ENCODE data around the gene DRC7. TPM values are rescaled to one million over a fixed set of nuclear protein-coding genes. Genes with fewer than 3 reads are reported as not detected.

Gene DRC7
- total RNA-seq, 1 experiment from 2014 or later = 0.72 TPM

DNA sequence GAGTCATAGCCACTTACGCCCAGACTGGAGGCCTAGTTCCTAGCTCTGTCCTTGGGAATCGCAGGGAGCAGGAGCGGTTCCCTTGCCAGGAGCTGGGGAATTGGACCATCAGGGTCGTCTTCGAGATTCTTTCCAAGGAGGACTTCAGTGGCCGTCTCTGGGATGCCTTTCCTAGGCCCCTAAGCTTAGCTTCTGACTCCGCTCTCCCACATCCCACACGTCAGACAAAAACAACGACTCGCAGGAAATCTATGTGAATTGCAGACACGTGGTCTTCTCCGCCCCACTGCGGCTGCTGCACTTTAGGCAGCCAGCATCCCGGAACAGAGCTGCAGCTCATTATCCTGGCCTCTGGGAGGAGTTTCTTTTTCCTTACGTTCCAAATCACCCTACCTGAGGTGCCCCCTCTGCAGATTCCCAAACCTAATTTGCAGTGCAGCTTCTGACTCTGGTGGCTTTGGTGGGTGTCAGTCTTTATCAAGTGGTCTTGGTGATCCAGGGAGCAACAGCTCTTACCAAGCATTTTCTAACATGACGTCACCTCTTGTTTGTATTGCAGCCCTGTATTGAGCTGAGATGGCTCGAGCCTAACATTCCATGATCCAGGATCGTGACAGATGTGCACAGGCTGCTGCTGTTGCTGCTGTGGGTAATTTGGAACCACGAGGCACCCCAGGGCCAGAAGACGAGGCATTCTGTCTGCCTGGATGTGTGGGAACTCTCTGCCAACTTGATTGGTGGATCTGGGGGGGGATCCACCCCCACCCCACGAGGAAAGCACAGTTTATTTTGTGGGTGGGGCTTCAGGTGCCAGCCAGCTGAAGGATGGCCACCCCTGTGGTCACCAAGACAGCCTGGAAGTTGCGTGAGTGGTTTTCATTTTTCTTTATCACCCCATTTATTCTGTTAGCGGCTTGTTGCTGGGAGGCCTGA is 42.1 kb downstream of the DRC7 start:
- peaks cover 5 to 9% (median 9%) of the 10 kb centered on the region in 3 experiments; a peak in 3 of 7 replicates for H3K36me3 Mint-ChIP-seq (ENCODE audit: insufficient read depth in 1 of 3, low read depth in 3 of 3)
- H3K27me3 Mint-ChIP-seq (ENCODE audit: low read depth) = no peaks in the 10 kb centered on the region; the same call in 1 of the 2 replicates
- H3K4me2 ChIP-seq (ENCODE audit: insufficient read depth, insufficient read length, low read length) = peak overlapping the region; percentile 88
- H3K4ac ChIP-seq (ENCODE audit: low read depth, low read length) = no peak overlapping the region
- no peak overlapping the region for H2BK5ac ChIP-seq (ENCODE audit: insufficient read length, low read length)
- H2BK15ac ChIP-seq (ENCODE audit: low read depth, low read length) = no peak overlapping the region
- H4K5ac ChIP-seq (ENCODE audit: insufficient read length, low read depth, low read length) = no peak overlapping the region
- H3K4me1 Mint-ChIP-seq = peaks cover 11 to 18% of the 10 kb centered on the region in 2 experiments
- DNase-seq = peak; percentile 71
- no peak overlapping the region for H2AFZ ChIP-seq (ENCODE audit: low read length)
- H2BK20ac ChIP-seq (ENCODE audit: low read depth, low read length, poor library complexity, severe bottlenecking) = no peak overlapping the region
- no peak overlapping the region for H4K8ac ChIP-seq (replicated peaks; ENCODE audit: insufficient read length, low read depth, low read length)
- H3K23ac ChIP-seq (ENCODE audit: insufficient read length, low read depth, low read length) = no peak overlapping the region
- H3K4me3 Mint-ChIP-seq = peak overlapping the region; percentile 97 to 98
- no peaks in the 10 kb centered on the region for H3K9me3 Mint-ChIP-seq
- H3T11ph ChIP-seq (ENCODE audit: low read length) = no peak overlapping the region
- no peak overlapping the region for H2AK5ac ChIP-seq (ENCODE audit: insufficient read length, low read length)
- TF ChIP-seq, protein P1, sequence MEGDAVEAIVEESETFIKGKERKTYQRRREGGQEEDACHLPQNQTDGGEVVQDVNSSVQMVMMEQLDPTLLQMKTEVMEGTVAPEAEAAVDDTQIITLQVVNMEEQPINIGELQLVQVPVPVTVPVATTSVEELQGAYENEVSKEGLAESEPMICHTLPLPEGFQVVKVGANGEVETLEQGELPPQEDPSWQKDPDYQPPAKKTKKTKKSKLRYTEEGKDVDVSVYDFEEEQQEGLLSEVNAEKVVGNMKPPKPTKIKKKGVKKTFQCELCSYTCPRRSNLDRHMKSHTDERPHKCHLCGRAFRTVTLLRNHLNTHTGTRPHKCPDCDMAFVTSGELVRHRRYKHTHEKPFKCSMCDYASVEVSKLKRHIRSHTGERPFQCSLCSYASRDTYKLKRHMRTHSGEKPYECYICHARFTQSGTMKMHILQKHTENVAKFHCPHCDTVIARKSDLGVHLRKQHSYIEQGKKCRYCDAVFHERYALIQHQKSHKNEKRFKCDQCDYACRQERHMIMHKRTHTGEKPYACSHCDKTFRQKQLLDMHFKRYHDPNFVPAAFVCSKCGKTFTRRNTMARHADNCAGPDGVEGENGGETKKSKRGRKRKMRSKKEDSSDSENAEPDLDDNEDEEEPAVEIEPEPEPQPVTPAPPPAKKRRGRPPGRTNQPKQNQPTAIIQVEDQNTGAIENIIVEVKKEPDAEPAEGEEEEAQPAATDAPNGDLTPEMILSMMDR (conservative IDR thresholded peaks at IDR 0.05) = no peak; the same call in 2 of the 3 replicates
- H3K27me3 ChIP-seq (ENCODE audit: insufficient read depth, low read length) = no peaks in the 10 kb centered on the region
- no peak overlapping the region for H3K56ac ChIP-seq (ENCODE audit: insufficient read length, low read depth, low read length)
- peak overlapping the region in 2 of 3 experiments; percentile 84 to 100; a peak in 4 of 7 replicates for H3K27ac Mint-ChIP-seq
- H2BK12ac ChIP-seq (ENCODE audit: insufficient read length, low read depth, low read length) = peak overlapping the region; percentile 25
- H3K9ac ChIP-seq (ENCODE audit: extremely low read depth, insufficient read length, low read length) = peak overlapping the region; percentile 74
- WGBS (ENCODE audit: extremely low coverage, insufficient read length, low lambda C conversion rate) = no CpG with 5 or more reads among the region's 23 CpGs
- H4K20me1 ChIP-seq (ENCODE audit: control insufficient read depth, insufficient read depth, insufficient read length) = peaks cover 3% of the 10 kb centered on the region
- H4K91ac ChIP-seq (ENCODE audit: insufficient read length, low read depth, low read length) = no peak overlapping the region
- no peaks in the 10 kb centered on the region for H3K9me3 ChIP-seq (ENCODE audit: control insufficient read depth, low read depth, low read length)
- H3K79me2 ChIP-seq (ENCODE audit: insufficient read depth, low read length) = no peaks in the 10 kb centered on the region
- H3K27ac ChIP-seq (ENCODE audit: insufficient read length, low read depth, low read length) = no peak overlapping the region
- H3K4me1 ChIP-seq (ENCODE audit: insufficient read depth, low read length) = no peaks in the 10 kb centered on the region
- H3K14ac ChIP-seq (ENCODE audit: insufficient read depth, low read length) = peak overlapping the region; percentile 87; the same call in 1 of the 2 replicates
- peaks cover 11% of the 10 kb centered on the region for H3K23me2 ChIP-seq (ENCODE audit: insufficient read length, low read depth, low read length, poor library complexity, severe bottlenecking)
- no peak overlapping the region for H2BK120ac ChIP-seq (ENCODE audit: low read depth, low read length, poor library complexity, severe bottlenecking)
- peak overlapping the region; percentile 88 for H3K18ac ChIP-seq (ENCODE audit: insufficient read length, low read depth, low read length)
- H3K79me1 ChIP-seq (ENCODE audit: insufficient read depth, low read depth, low read length, poor library complexity, severe bottlenecking) = no peaks in the 10 kb centered on the region
